ENCODE measurements around the gene USP24.

USP24 gene

DNA sequence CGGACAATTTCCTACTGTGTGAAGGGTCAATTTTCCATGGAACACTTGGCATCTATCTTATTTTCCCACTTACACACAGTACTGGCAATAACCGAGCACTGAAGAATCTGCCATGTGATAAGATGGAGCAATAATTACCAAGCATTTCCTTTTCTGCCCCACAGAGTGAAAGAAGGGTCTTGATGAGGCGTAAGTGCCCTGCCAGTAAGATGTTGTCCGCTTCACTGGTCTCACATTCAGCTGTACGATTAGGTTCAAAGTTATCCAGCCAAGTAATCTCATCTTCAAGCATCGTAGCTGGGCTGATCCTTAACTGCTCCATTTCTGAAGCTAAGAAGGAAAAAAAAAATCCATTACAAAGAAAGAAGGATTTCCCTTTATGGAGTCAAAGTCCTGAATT, 108.1 kb downstream of the USP24 start:
- DNase-seq: no peak

DNA sequence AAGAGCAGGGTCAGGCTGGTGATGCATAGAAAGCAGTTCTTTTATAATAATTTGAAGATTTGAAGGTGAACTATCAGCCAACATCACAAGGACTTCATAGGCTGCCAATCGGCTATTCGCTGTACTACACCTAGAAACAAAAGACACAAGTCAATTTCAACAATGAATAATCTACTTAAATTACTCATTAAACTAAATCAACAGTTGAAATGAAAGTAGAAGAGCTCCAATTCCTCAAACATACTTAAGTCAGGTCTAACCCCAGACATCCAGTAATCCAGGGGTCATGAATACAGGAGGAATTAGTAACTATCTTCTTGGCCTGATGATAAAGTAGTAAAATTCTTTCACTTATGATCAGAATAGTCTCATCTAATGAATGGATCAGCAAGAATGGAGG, 111.3 kb downstream of the USP24 start:
- no peak for DNase-seq

GRCh38 chr1:55095095-55095494, 120.1 kb downstream of the USP24 start:
- no peak for DNase-seq

DNA sequence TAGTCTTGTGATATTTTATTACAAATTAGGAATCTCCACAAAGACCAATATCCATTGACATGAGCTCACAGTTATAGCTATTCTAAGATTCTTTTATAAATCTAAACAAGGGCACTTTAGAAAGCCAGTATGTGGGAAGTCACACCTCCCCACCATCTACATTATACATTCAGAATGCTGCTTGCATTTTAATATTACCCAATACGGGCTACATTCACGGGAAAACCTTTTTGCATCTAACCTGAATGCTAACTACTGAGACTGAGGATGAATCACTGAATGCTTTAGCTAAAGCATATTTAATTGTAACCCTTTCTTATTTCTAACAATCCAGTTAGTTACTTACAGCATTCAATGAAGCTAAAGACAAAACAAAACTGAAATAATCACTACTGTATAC, 122.7 kb downstream of the USP24 start:
- DNase-seq: no peak

DNA sequence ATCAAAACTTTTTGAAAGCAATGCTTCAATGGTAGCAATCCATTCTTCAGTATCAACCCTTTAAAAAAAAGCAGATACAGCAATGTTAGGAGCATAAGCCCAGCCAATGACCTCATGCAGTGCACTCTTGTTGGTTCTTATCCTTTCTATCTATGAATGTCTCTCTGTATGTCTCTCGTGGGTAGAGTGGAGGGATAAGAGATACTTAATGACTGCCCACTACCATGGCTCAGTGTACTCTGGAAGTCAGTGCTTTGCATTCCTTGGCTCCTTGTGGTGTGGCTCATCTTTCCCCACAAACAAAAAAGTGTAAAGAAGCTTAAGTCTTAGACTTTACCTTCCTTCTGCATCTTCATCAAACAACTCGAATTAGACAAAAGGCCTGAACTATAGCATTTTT, 125.5 kb downstream of the USP24 start:
- no peak for DNase-seq

GRCh38 chr1:55088413-55088812, 126.8 kb downstream of the USP24 start:
- no peak for DNase-seq

DNA sequence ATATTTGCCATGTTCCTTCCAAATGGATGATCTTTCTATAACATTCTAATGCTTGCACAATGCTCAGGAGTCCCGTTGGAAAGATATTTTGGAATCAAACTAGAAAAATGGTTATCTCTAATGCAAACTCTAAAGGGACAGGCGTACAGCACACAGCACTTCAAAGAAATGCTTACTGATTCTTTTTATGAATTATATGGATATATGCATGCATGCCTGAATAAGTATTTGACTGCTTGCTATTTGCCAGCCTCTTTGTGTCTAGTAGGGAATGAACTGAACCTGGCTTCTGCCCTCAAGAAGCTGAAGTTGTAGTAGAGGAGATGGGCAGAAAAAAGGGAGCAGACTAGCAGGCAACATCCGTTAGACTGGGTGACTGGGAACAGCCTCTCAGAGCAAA, 127.7 kb downstream of the USP24 start:
- no peak for DNase-seq

DNA sequence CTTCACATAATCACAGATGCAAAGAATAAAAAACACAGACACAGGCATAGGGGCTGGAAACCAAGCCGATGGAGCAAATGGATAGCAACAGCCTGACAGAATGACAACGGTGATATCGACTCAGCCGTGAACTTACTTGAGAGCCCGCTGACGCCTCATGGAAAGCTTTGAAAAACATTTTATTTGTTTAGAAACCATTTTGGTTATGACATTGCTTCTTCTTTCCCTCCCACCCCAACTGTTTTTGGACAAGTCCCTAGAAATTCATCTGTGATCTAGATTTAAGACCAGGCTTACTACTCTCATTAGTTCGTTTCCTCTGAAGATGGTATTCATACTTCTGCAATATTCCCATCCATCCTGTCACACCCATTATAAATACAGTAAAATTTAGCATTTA, 130.9 kb downstream of the USP24 start:
- no peak for DNase-seq

- no peak for DNase-seq
Observed at GRCh38 chr1:55081905-55082296, 133.3 kb downstream of the USP24 start.

- no peak for DNase-seq
Observed at GRCh38 chr1:55081188-55081904, 133.8 kb downstream of the USP24 start.

GRCh38 chr1:55079651-55080050, 135.5 kb downstream of the USP24 start:
- no peak for DNase-seq

GRCh38 chr1:55078470-55078869, 136.7 kb downstream of the USP24 start:
- DNase-seq: no peak

- DNase-seq: no peak
Observed at GRCh38 chr1:55076356-55076755, 138.8 kb downstream of the USP24 start.

GRCh38 chr1:55074455-55074854, 140.7 kb downstream of the USP24 start:
- no peak for DNase-seq

DNA sequence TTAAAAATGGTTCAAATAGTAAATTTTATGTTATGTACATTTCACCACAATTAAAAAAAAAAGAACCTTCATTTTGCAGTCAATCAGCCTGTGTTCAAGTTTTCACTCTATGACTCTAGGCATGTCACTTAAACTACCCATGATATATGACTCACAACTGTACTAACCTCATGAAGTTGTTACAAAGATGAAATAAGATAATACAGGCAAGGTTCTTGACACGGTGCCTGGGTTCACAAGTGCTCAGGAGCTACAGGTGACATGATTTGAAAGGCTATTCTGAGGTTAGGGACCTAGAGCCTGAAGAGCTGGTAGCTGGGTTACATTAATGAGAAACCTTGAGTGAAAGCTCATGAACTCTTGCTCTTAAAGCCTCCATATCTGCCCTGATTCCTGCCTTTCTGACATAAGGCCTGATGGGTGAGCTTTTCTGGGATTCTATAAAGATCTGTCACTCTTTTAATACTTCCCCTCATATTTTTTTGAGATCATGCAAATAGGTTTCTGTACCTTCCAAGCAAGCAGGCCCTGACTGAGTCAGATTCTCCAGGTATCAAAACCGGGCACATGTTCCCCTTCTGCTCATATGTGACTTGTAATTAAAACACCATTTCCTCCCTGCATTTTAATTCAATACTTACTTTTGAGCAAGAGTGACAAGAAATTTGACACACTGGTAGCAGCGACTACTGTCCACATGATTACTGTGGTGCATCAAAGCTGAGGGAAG, 141.8 kb downstream of the USP24 start:
- no peak for DNase-seq

DNA sequence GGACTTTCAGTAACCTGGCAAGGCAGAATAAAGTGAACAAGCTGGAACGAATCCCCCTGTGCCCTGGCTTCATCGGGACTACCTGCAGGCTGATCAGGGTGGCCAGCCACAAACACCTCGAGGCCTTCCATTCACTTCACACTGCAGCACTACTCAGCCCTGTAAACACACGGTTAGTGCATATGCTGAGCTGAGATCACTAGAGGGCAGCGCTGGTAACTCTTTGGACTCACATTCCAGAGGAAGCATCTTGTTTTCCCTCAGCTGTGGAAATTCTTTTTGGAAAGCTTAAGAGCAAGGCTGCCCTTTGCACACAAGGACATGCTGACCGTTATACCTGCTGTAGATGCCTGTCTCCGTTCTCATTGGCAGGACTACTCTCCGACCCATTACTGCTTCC, 143.7 kb downstream of the USP24 start:
- DNase-seq: no peak

GRCh38 chr1:55070293-55071164, 144.6 kb downstream of the USP24 start:
- no peak for DNase-seq

- DNase-seq: no peak
Observed at GRCh38 chr1:55069280-55069679, 145.9 kb downstream of the USP24 start.

GRCh38 chr1:55068638-55069037, 146.5 kb downstream of the USP24 start:
- no peak for DNase-seq

DNA sequence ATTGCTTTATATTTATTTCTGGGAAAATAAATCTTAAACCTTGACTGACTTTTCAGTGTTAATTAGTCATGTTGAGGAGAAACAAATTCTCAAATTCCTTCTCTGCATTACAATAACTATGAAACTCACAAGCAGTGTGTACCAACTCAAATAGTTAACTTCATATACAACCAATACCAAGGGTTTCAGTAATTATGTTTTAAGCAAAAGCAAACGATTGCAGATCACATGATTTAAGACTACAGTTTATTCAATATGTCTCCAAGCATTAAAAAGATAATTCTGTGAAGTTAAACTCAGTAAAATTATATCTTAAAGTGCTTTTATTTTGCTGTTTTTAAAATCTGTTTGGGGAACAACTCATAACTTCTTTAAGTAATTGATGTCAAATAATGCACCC, 147.2 kb downstream of the USP24 start:
- no peak for DNase-seq

- no peak for DNase-seq
Observed at GRCh38 chr1:55067022-55067778, 148.0 kb downstream of the USP24 start.

- DNase-seq: no peak
Observed at GRCh38 chr1:55065648-55066047, 149.5 kb downstream of the USP24 start.

DNA sequence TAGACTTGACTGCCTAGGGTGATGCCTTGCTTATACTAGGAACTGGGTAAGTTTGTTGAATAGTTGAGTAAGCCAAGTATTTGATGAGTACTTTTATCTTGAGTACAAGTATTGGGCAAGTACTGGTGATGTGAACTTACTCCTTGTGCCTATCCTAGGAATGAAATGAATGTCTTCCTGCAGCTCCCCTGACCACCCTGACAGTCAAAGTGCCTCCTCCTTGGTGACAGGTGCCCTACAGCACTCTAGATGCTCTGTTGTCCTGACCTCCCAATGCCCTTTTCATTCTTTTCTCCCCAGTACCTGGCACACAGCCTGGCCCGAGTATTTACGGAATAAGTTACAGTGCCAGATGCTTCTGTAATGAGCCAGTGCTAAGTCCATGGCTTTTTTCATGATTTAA, 150.3 kb downstream of the USP24 start:
- DNase-seq: no peak

Data from left hindlimb (tissue), 1 donor.